GM18868 (cell line): Measurements from ENCODE around the gene CSMD2.

Experiments
- ATAC-seq: cut with Tn5 transposase; IDR thresholded peaks from one replicate; pipeline ENCODE4 v1.9.1; 2021; ENCODE audit warnings: mild to moderate bottlenecking, moderate library complexity; ENCODE audit not compliant: unreplicated experiment

Gene CSMD2

GRCh38 chr1:34156739-34157138 lies 8.3 kb downstream of the CSMD2 start:
- ATAC-seq = no peak

- ATAC-seq = no peak
Observed at GRCh38 chr1:34155860-34156259, 9.2 kb downstream of the CSMD2 start.

- no peak for ATAC-seq
Observed at GRCh38 chr1:34153246-34153645, 11.8 kb downstream of the CSMD2 start.

GRCh38 chr1:34149501-34149900 lies 15.5 kb downstream of the CSMD2 start:
- ATAC-seq = no peak

GRCh38 chr1:34147301-34147700 lies 17.7 kb downstream of the CSMD2 start:
- ATAC-seq = no peak

- ATAC-seq = no peak
Observed at GRCh38 chr1:34144766-34145165, 20.3 kb downstream of the CSMD2 start.

- ATAC-seq = no peak
Observed at GRCh38 chr1:34143975-34144374, 21.1 kb downstream of the CSMD2 start.

GRCh38 chr1:34140011-34140676 lies 24.9 kb downstream of the CSMD2 start:
- ATAC-seq = no peak

GRCh38 chr1:34137411-34137810 lies 27.6 kb downstream of the CSMD2 start:
- ATAC-seq = no peak

- no peak for ATAC-seq
Observed at GRCh38 chr1:34132161-34132420, 32.9 kb downstream of the CSMD2 start.

GRCh38 chr1:34131396-34132160 lies 33.5 kb downstream of the CSMD2 start:
- ATAC-seq = no peak

- no peak for ATAC-seq
Observed at GRCh38 chr1:34130306-34130705, 34.7 kb downstream of the CSMD2 start.

GRCh38 chr1:34129630-34130029 lies 35.4 kb downstream of the CSMD2 start:
- no peak for ATAC-seq

GRCh38 chr1:34128186-34128889 lies 36.7 kb downstream of the CSMD2 start:
- ATAC-seq = no peak

- ATAC-seq = no peak
Observed at GRCh38 chr1:34127006-34128000, 37.7 kb downstream of the CSMD2 start.

- ATAC-seq = no peak
Observed at GRCh38 chr1:34126486-34126885, 38.5 kb downstream of the CSMD2 start.

- ATAC-seq = no peak
Observed at GRCh38 chr1:34125721-34126380, 39.2 kb downstream of the CSMD2 start.

GRCh38 chr1:34122080-34122932 lies 42.7 kb downstream of the CSMD2 start:
- ATAC-seq = no peak

- no peak for ATAC-seq
Observed at GRCh38 chr1:34115233-34115632, 49.8 kb downstream of the CSMD2 start.

GRCh38 chr1:34113887-34114286 lies 51.1 kb downstream of the CSMD2 start:
- ATAC-seq = no peak
